T-helper 22 cell (primary cell): Measurements from ENCODE around the gene ETV6.

Source experiments
- DNase-seq: peaks from one replicate; pipeline ENCODE4 v3.0.0-alpha.2; 2020; ENCODE audit warnings: low read depth

ETV6 gene

GRCh38 chr12:11741434-11742092 is 92.1 kb downstream of the ETV6 start:
- no peak for DNase-seq

DNA sequence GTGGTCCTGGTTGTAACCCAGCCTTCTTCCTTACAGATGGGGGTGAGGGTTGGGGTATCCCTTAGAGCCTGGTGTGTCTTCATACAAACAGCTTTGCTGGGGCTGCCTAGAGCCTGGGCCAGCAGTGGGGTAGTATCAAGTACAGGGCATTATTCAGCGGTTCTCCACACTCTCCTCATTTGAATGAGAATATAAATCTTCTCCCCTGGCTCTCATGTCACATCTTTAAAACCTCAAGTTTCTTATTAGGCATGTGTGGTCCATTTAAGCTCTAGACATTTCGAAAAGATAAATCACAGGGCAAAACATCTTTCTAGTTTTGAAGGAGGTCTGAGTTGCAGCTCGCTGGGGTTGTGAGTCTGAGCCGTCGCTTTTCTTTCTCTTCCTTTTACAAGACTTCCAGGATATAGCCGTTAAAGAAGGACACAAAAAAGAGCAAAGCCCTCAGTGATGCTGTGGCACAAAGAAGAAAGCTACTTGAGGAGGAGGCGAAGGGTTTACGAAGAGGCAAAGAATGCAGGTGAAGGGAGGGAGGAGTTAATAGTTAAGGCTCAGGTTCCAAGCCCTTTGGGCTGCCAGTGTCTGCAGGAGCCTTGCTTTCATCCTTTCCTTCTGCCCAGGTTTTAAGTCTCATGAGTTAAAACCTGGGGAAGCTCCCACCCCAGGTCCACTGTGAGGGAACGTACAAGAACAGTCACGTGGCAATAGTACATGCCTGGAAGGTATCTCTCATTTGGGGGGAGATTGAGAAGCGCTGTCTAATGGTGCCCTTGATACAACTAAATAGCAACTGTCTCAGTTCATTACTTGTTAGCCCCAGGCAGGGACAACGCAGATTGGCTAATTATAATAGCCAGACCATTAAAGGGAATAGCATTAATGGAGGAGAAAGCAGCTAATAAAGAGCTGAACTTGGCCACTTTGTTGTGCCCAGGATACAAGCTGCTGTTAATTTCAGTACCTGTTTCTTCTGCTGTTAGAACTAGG is 94.2 kb downstream of the ETV6 start:
- DNase-seq: no peak

DNA sequence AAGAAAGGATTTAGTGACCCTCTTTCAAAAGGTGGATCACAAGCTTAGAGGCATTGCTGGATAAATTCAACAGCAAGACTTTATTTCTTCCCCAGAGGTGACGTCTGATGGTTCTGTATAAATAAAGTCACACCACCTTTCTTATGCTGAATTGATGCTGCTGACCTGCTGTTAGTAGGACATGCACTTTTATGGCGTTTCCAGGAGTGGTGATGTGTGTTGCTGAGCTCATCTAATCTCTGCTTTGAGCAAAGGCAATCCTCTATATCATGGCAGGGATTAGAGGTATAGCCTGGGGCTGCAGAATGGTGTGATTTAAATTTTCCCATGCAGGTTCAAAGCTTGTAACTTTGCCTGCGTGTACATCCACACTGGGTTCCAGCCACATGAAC is 94.9 kb downstream of the ETV6 start:
- no peak for DNase-seq

GRCh38 chr12:11745113-11745512 is 95.6 kb downstream of the ETV6 start:
- no peak for DNase-seq

DNA sequence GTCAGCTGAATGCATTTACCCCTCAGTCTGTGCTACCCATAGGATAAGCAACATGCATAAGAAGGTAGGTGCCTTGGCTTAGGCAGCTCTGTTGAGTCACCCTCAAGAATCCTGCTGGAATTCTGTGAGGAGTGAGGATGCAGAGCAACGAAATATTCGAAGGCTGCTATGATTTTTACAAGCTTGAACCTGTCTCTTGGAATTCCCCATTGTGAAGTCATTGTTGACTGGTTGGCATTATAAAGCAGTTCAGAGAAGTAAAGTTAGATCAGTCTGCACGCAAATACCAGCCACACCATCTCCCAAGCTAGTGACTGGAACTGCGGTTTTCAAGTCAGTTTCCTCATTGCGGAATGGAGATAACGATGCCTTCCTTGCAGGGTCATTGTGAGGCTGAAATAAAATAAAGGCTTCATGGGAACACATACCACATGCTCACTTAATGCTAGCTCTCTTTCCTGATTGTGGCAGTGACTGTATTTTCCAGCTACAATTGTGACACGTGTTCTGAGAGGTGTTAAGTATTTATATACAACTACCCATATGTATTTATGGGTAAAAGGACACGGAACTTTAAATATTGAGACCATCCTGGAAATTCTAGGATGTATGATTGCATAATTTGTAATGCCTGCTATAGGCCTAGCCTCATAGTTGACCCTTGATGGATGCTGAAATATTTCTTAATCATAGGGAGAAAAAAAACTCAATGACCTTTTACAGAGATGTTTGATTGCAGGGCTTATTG is 96.7 kb downstream of the ETV6 start:
- DNase-seq: no peak

DNA sequence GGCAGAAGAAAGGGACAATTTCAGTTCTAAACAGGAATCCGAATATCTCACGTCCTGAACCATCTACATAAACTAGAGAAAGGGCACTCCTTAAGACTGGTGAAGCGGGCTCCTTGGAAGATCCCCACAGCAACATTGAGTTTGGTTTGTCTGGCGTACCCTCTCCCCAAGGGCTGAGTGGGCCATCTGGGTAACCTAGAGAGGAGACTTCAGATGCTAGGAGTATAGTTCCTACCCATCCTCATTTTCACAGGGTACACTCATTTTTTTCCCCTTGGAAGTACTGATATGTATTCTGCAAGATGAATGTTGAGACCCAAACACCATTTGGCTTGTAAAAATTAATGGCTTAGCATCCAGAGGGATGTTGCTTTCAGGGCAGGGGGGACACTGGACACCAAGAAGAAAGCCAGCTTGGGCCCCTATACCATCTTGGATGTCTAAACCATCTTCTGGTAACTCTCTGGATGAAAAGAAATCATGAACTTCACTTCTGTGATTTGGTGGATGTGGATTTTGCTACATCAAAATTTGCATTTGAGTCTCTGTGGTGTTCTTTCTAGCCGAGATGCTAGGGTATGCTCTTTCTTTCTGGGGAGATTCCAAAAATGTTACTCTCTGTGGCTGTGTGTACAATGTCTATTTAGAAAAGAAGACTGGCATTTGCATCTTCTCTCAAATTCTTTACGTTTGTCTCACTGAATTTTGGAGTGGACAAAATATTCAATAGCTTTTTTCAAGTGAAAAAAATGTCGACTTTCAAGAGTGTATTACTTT is 97.7 kb downstream of the ETV6 start:
- no peak for DNase-seq

DNA sequence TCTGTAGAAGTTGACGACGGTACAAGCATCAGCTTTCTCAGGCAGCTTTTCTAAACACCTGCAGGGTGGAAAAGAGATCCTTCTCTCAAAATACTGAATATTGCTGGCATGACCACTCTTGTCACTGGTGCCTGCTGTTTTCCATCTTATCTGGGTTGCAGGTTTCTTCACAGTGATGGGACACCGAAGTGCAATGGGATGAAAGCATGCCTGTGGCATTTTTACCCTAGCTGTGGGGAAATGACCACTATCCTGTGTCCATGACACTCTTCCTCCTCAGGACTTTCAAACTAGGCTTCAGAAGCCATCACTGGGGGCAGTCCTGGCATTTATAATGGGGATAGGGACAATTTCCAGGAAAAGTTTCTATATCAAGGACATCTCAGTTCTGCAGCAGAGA is 98.5 kb downstream of the ETV6 start:
- no peak for DNase-seq

- no peak for DNase-seq
Observed at GRCh38 chr12:11748903-11749302, 99.4 kb downstream of the ETV6 start.

DNA sequence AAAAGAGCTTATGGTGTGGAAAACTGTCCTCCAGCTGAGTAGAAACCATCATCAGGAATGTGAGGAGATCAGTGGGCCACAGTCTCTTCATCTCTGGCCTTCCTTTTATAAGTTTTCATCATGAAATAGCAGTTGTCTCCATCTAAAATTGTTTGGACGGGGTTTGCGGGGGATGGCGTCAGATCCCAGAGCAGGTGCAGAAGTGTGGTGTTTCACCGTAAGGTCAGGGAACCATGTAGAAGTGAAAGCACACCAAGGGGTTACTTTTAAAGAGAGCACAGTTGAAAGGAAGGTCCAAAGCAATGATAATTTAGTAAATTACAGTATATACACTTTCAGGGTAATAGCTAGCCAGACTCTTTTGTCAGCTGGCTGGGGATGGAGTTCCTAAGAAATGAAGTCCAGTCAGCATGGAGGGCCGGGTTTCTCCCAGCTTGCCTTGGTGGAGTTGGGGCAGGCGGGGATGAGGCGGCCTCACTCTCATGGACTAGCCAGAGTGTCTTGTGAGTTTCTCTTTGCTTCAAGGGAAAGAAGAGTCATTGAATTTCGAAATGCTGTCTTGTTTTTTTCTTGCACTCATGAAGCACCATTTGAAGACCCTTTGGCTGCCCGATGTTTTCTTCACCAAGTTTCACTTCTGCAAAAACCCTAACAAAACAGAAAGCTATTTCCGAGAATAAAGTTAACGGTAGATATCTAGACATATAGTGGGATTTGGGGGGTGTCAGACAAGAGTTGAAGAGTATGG is 100.6 kb downstream of the ETV6 start:
- no peak for DNase-seq

DNA sequence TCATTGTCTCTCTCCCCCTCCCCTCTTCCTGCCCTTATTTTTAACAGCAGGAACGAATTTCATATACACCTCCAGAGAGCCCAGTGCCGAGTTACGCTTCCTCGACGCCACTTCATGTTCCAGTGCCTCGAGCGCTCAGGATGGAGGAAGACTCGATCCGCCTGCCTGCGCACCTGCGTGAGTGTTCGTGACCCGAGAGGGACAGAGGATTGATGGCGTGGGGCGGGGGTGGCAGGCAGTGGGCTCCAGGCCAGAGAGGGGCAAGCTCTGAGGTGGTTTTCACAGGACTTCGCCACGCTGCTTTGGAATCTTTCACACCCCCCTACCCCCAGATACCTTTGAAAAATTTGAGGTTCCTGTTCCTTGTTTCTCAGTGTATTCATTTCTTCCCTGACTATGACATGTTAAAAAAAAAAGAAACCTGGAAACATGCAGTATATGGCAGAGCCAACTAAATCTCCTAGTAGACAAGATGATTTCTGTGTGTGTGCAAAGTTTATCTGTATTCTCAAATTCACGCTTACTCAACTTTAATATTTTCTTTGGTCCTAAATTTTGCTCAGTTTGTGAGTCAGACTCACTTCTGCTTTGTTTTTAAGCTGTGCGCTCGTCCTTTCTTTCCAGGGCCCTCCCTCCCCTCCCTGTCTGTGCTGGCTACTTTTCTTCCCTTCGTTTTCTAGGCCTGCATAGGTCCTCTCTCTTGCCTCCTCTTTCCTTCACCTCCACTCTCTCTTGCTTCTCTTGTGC is 103.1 kb downstream of the ETV6 start:
- no peak for DNase-seq

DNA sequence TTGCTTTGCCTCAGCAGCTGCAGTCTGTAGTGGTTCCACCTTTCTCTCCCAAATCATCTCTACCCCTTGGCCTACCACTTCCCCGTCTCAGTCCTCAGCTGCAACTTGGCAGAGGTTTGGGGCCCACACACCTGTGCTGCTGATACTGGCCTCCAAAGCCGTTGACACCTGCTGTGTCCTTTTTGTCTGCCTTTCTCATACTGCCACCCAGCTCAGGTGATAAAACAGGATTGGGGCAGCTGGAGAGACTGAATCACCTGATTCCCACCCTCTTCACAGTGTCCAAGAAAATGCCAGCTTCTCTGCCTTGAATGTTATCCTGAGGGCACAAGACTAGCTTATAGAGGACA is 103.7 kb downstream of the ETV6 start:
- DNase-seq: no peak

GRCh38 chr12:11753826-11754225 is 104.4 kb downstream of the ETV6 start:
- DNase-seq: no peak

GRCh38 chr12:11754256-11754655 is 104.8 kb downstream of the ETV6 start:
- DNase-seq: no peak

GRCh38 chr12:11755302-11755930 is 105.9 kb downstream of the ETV6 start:
- no peak for DNase-seq

DNA sequence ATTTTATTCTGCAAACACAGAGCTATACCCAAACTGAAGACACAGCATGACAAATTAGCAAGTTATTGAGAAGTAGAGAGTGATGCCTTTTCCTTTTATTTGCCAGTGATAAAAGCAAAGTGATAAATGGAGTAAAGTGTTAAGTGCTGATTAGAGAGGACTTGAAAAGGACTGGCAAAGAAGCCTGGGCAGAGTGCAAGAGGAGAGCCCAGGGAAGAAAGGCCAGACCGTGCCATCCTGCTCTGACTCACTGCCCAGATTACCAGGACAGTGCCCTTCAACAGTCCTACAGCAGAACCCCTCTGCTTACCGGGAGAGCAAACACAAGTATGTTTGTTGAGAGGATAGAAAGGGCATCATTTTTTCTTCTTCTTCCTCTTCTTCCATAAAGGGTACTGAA is 106.5 kb downstream of the ETV6 start:
- no peak for DNase-seq

DNA sequence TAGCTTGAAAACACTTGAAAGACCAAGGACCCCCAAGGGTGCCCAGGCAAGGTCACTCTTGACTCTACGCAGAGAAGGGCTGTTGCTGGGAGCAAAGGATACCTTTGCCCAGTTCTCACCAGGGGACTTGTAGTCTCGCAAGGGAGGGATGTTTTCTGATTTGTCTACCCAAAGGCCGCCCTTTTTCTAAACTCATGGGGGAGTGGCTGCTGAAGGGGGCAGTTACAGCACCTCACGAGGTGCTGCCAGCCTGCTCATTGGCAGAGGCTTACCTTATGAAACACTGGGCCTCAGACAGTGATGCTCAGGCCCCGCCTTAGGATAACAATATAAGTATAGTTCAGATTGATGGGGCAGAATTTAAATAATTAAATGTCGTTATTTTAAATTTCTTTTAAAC is 107.0 kb downstream of the ETV6 start:
- DNase-seq: no peak

GRCh38 chr12:11757095-11757494 is 107.6 kb downstream of the ETV6 start:
- no peak for DNase-seq

GRCh38 chr12:11757531-11757930 is 108.1 kb downstream of the ETV6 start:
- DNase-seq: no peak

DNA sequence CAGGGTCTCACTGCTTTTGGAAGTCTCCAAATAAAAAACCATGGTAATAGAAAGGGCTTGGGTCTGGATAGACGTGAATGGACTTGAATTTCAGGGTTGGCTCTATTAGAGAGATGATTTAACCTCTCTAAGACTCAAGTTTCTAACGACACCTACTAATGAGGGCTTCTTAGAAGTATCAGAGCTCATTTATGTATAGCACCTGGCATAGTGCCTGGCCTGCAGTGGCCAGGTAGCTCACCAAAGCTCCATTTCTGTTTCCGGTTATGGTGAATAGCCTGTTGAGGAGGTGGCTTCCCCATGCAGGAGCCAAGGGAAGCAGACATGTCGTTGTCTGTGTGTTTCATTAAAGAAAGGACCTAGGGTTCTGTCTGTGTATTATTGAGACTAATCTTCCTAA is 108.6 kb downstream of the ETV6 start:
- no peak for DNase-seq
